GM19193 (cell line): ENCODE results near the gene SARS2.

Source experiments
- POLR2A ChIP-seq: IDR thresholded peaks from 4 replicates; pipeline ENCODE4 v1.6.1; 2011; ENCODE audit not compliant: insufficient read depth, insufficient read length; ENCODE audit errors: extremely low read depth

The SARS2 gene

GRCh38 chr19:38929929-38930775, at the start of gene SARS2:
Gene SARS2 (minus strand): TSS chr19:38930763. CDS start chr19:38930736, 27 bp downstream.
- no peak for TF ChIP-seq POLR2A

- no peak for TF ChIP-seq POLR2A
These were observed 49.2 kb upstream of the SARS2 start for GRCh38 chr19:38979812-38980211.

GRCh38 chr19:38978326-38978689, 47.7 kb upstream of the SARS2 start:
- TF ChIP-seq POLR2A, result no peak

GRCh38 chr19:38977445-38978325, 47.1 kb upstream of the SARS2 start:
- no peak for TF ChIP-seq POLR2A

- TF ChIP-seq POLR2A, result no peak
These were observed 45.3 kb upstream of the SARS2 start for GRCh38 chr19:38975861-38976271.

GRCh38 chr19:38975214-38975860, 44.8 kb upstream of the SARS2 start, which contains the start of gene FBXO17:
Gene FBXO17 (minus strand): TSS chr19:38975742. CDS start chr19:38950319, 25,423 bp downstream.
- TF ChIP-seq POLR2A, result no peak

GRCh38 chr19:38974624-38975213, 44.2 kb upstream of the SARS2 start:
- no peak for TF ChIP-seq POLR2A

- no peak for TF ChIP-seq POLR2A
These were observed 41.1 kb upstream of the SARS2 start for GRCh38 chr19:38971672-38972071.

- TF ChIP-seq POLR2A, result no peak
These were observed 40.3 kb upstream of the SARS2 start for GRCh38 chr19:38970664-38971532.

- no peak for TF ChIP-seq POLR2A
These were observed 34.2 kb upstream of the SARS2 start for GRCh38 chr19:38964738-38965137.

- no peak for TF ChIP-seq POLR2A
These were observed 29.1 kb upstream of the SARS2 start for GRCh38 chr19:38959618-38960017.

GRCh38 chr19:38958301-38958700, 27.7 kb upstream of the SARS2 start:
- TF ChIP-seq POLR2A, result no peak

GRCh38 chr19:38956264-38956663, 25.7 kb upstream of the SARS2 start:
- TF ChIP-seq POLR2A, result no peak

- TF ChIP-seq POLR2A, result no peak
These were observed 23.1 kb upstream of the SARS2 start for GRCh38 chr19:38953677-38954076.
